Measurements from ENCODE around the gene ZNF518A.

Gene ZNF518A

GRCh38 chr10:96112531-96112930, 17.6 kb upstream of the ZNF518A start:
- H3K9ac ChIP-seq (ENCODE audit: low read length) = no peak overlapping the region
- no peak overlapping the region for H3K27ac ChIP-seq (ENCODE audit: low read length)
- no peak overlapping the region for H3K4me3 ChIP-seq (ENCODE audit: low read length)
- no peaks in the 10 kb centered on the region for H3K4me1 ChIP-seq (ENCODE audit: control insufficient read depth, low read depth, low read length)
- H3K9me3 ChIP-seq (ENCODE audit: control insufficient read depth, low read depth, low read length) = no peaks in the 10 kb centered on the region
- no peaks in the 10 kb centered on the region for H3K36me3 ChIP-seq (ENCODE audit: control insufficient read depth, low read depth, low read length)
- H3K27me3 ChIP-seq (ENCODE audit: control insufficient read depth, insufficient read depth, low read length) = no peaks in the 10 kb centered on the region

GRCh38 chr10:96118604-96119450, 11.3 kb upstream of the ZNF518A start:
- Histone ChIP-seq H3K9ac (ENCODE audit: low read length) (no peak overlapping the region), H3K4me3 (ENCODE audit: low read length) (no peak overlapping the region), H3K27ac (ENCODE audit: low read length) (no peak overlapping the region), H3K9me3 (ENCODE audit: control insufficient read depth, low read depth, low read length) (no peaks in the 10 kb centered on the region), H3K36me3 (ENCODE audit: control insufficient read depth, low read depth, low read length) (no peaks in the 10 kb centered on the region), H3K4me1 (ENCODE audit: control insufficient read depth, low read depth, low read length) (peaks cover under 1% of the 10 kb centered on the region), H3K27me3 (ENCODE audit: control insufficient read depth, insufficient read depth, low read length) (no peaks in the 10 kb centered on the region)

- peaks cover 16% of the 10 kb centered on the region for H3K4me1 ChIP-seq (ENCODE audit: control insufficient read depth, low read depth, low read length)
- no peak overlapping the region for H3K4me3 ChIP-seq (ENCODE audit: low read length)
- no peak overlapping the region for H3K27ac ChIP-seq (ENCODE audit: low read length)
- H3K36me3 ChIP-seq (ENCODE audit: control insufficient read depth, low read depth, low read length) = no peaks in the 10 kb centered on the region
- H3K9me3 ChIP-seq (ENCODE audit: control insufficient read depth, low read depth, low read length) = no peaks in the 10 kb centered on the region
- H3K27me3 ChIP-seq (ENCODE audit: control insufficient read depth, insufficient read depth, low read length) = peaks cover 3% of the 10 kb centered on the region
- no peak overlapping the region for H3K9ac ChIP-seq (ENCODE audit: low read length)
Observed at GRCh38 chr10:96122824-96123223, 7.3 kb upstream of the ZNF518A start.

GRCh38 chr10:96124230-96125141, 5.6 kb upstream of the ZNF518A start:
- Histone ChIP-seq H3K4me3 (ENCODE audit: low read length) (peak overlapping the region; percentile 80), H3K9ac (ENCODE audit: low read length) (peak overlapping the region; percentile 52), H3K9me3 (ENCODE audit: control insufficient read depth, low read depth, low read length) (no peaks in the 10 kb centered on the region), H3K27ac (ENCODE audit: low read length) (peak overlapping the region; percentile 92), H3K4me1 (ENCODE audit: control insufficient read depth, low read depth, low read length) (peaks cover 16% of the 10 kb centered on the region), H3K36me3 (ENCODE audit: control insufficient read depth, low read depth, low read length) (no peaks in the 10 kb centered on the region), H3K27me3 (ENCODE audit: control insufficient read depth, insufficient read depth, low read length) (peaks cover 3% of the 10 kb centered on the region)

- no peak overlapping the region for H3K9ac ChIP-seq (ENCODE audit: low read length)
- H3K27me3 ChIP-seq (ENCODE audit: control insufficient read depth, insufficient read depth, low read length) = peaks cover 3% of the 10 kb centered on the region
- H3K27ac ChIP-seq (ENCODE audit: low read length) = no peak overlapping the region
- peaks cover 16% of the 10 kb centered on the region for H3K4me1 ChIP-seq (ENCODE audit: control insufficient read depth, low read depth, low read length)
- no peaks in the 10 kb centered on the region for H3K9me3 ChIP-seq (ENCODE audit: control insufficient read depth, low read depth, low read length)
- H3K36me3 ChIP-seq (ENCODE audit: control insufficient read depth, low read depth, low read length) = no peaks in the 10 kb centered on the region
- no peak overlapping the region for H3K4me3 ChIP-seq (ENCODE audit: low read length)
Observed at GRCh38 chr10:96125142-96125515, 5.0 kb upstream of the ZNF518A start.

GRCh38 chr10:96130326-96130995, 364 bp downstream of the ZNF518A start:
- Histone ChIP-seq H3K9me3 (ENCODE audit: control insufficient read depth, low read depth, low read length) (no peaks in the 10 kb centered on the region), H3K4me1 (ENCODE audit: control insufficient read depth, low read depth, low read length) (peaks cover 10% of the 10 kb centered on the region), H3K9ac (ENCODE audit: low read length) (peak overlapping the region; percentile 97), H3K36me3 (ENCODE audit: control insufficient read depth, low read depth, low read length) (peaks cover 24% of the 10 kb centered on the region), H3K4me3 (ENCODE audit: low read length) (peak overlapping the region; percentile 78), H3K27ac (ENCODE audit: low read length) (peak overlapping the region; percentile 98), H3K27me3 (ENCODE audit: control insufficient read depth, insufficient read depth, low read length) (peaks cover 3% of the 10 kb centered on the region)

GRCh38 chr10:96131621-96132020, 1.5 kb downstream of the ZNF518A start:
- Histone ChIP-seq H3K27me3 (ENCODE audit: control insufficient read depth, insufficient read depth, low read length) (peaks cover 3% of the 10 kb centered on the region), H3K27ac (ENCODE audit: low read length) (no peak overlapping the region), H3K4me1 (ENCODE audit: control insufficient read depth, low read depth, low read length) (peaks cover 10% of the 10 kb centered on the region), H3K9ac (ENCODE audit: low read length) (peak overlapping the region; percentile 97), H3K36me3 (ENCODE audit: control insufficient read depth, low read depth, low read length) (peaks cover 30% of the 10 kb centered on the region), H3K4me3 (ENCODE audit: low read length) (peak overlapping the region; percentile 78), H3K9me3 (ENCODE audit: control insufficient read depth, low read depth, low read length) (no peaks in the 10 kb centered on the region)

GRCh38 chr10:96133135-96133534, 3.0 kb downstream of the ZNF518A start:
- no peak overlapping the region for H3K9ac ChIP-seq (ENCODE audit: low read length)
- peaks cover 38% of the 10 kb centered on the region for H3K36me3 ChIP-seq (ENCODE audit: control insufficient read depth, low read depth, low read length)
- no peaks in the 10 kb centered on the region for H3K27me3 ChIP-seq (ENCODE audit: control insufficient read depth, insufficient read depth, low read length)
- no peaks in the 10 kb centered on the region for H3K9me3 ChIP-seq (ENCODE audit: control insufficient read depth, low read depth, low read length)
- H3K4me1 ChIP-seq (ENCODE audit: control insufficient read depth, low read depth, low read length) = peaks cover 10% of the 10 kb centered on the region
- H3K4me3 ChIP-seq (ENCODE audit: low read length) = no peak overlapping the region
- no peak overlapping the region for H3K27ac ChIP-seq (ENCODE audit: low read length)

- no peak overlapping the region for H3K27ac ChIP-seq (ENCODE audit: low read length)
Observed at GRCh38 chr10:96136810-96137209, 6.7 kb downstream of the ZNF518A start.

GRCh38 chr10:96137567-96137966, 7.5 kb downstream of the ZNF518A start:
- Histone ChIP-seq H3K9me3 (ENCODE audit: control insufficient read depth, low read depth, low read length) (no peaks in the 10 kb centered on the region), H3K4me3 (ENCODE audit: low read length) (no peak overlapping the region), H3K27me3 (ENCODE audit: control insufficient read depth, insufficient read depth, low read length) (no peaks in the 10 kb centered on the region), H3K9ac (ENCODE audit: low read length) (no peak overlapping the region), H3K27ac (ENCODE audit: low read length) (no peak overlapping the region), H3K36me3 (ENCODE audit: control insufficient read depth, low read depth, low read length) (peaks cover 54% of the 10 kb centered on the region), H3K4me1 (ENCODE audit: control insufficient read depth, low read depth, low read length) (no peaks in the 10 kb centered on the region)

More at GRCh38 chr10:96136810-96137209, 6.7 kb downstream of the ZNF518A start:
- Histone ChIP-seq H3K36me3 (ENCODE audit: control insufficient read depth, low read depth, low read length) (peaks cover 50% of the 10 kb centered on the region), H3K4me3 (ENCODE audit: low read length) (no peak overlapping the region), H3K9ac (ENCODE audit: low read length) (no peak overlapping the region), H3K27me3 (ENCODE audit: control insufficient read depth, insufficient read depth, low read length) (no peaks in the 10 kb centered on the region), H3K4me1 (ENCODE audit: control insufficient read depth, low read depth, low read length) (peaks cover 4% of the 10 kb centered on the region), H3K9me3 (ENCODE audit: control insufficient read depth, low read depth, low read length) (no peaks in the 10 kb centered on the region)

GRCh38 chr10:96138102-96138501, 8.0 kb downstream of the ZNF518A start:
- no peak overlapping the region for H3K27ac ChIP-seq (ENCODE audit: low read length)
- peaks cover 57% of the 10 kb centered on the region for H3K36me3 ChIP-seq (ENCODE audit: control insufficient read depth, low read depth, low read length)
- H3K27me3 ChIP-seq (ENCODE audit: control insufficient read depth, insufficient read depth, low read length) = no peaks in the 10 kb centered on the region
- H3K4me3 ChIP-seq (ENCODE audit: low read length) = no peak overlapping the region
- no peaks in the 10 kb centered on the region for H3K9me3 ChIP-seq (ENCODE audit: control insufficient read depth, low read depth, low read length)
- no peak overlapping the region for H3K9ac ChIP-seq (ENCODE audit: low read length)
- H3K4me1 ChIP-seq (ENCODE audit: control insufficient read depth, low read depth, low read length) = no peaks in the 10 kb centered on the region
